ENCODE measurements around the gene ATP6V1C2.
"Not testable (repeated sequence)": the region's sequence is repeated elsewhere in the genome, so short reads cannot be mapped to it uniquely, and the experiment has no call there.

Gene ATP6V1C2

GRCh38 chr2:10768063-10768507 lies 46.7 kb downstream of the ATP6V1C2 start:
- DNase-seq (ENCODE audit: low read depth, low spot score), result no peak

- no peak for DNase-seq (ENCODE audit: low read depth, low spot score)
Observed at GRCh38 chr2:10770956-10771750, 49.7 kb downstream of the ATP6V1C2 start.

- no peak for DNase-seq (ENCODE audit: low read depth, low spot score)
Observed at GRCh38 chr2:10771786-10772185, 50.4 kb downstream of the ATP6V1C2 start.

GRCh38 chr2:10772201-10772867 lies 50.9 kb downstream of the ATP6V1C2 start:
- DNase-seq (ENCODE audit: low read depth, low spot score), result no peak

- DNase-seq (ENCODE audit: low read depth, low spot score), result no peak
Observed at GRCh38 chr2:10772868-10773215, 51.4 kb downstream of the ATP6V1C2 start.

GRCh38 chr2:10773821-10774341 lies 52.5 kb downstream of the ATP6V1C2 start:
- no peak for DNase-seq (ENCODE audit: low read depth, low spot score)

- no peak for DNase-seq (ENCODE audit: low read depth, low spot score)
Observed at GRCh38 chr2:10774394-10774793, 53.0 kb downstream of the ATP6V1C2 start.

GRCh38 chr2:10775021-10775780 lies 53.8 kb downstream of the ATP6V1C2 start:
- no peak for DNase-seq (ENCODE audit: low read depth, low spot score)

GRCh38 chr2:10775831-10776230 lies 54.4 kb downstream of the ATP6V1C2 start:
- no peak for DNase-seq (ENCODE audit: low read depth, low spot score)

GRCh38 chr2:10776231-10776977 lies 55.0 kb downstream of the ATP6V1C2 start:
- no peak for DNase-seq (ENCODE audit: low read depth, low spot score)

- DNase-seq (ENCODE audit: low read depth, low spot score), result no peak
Observed at GRCh38 chr2:10777111-10777841, 55.8 kb downstream of the ATP6V1C2 start.

GRCh38 chr2:10777842-10778723 lies 56.7 kb downstream of the ATP6V1C2 start:
- no peak for DNase-seq (ENCODE audit: low read depth, low spot score)

- DNase-seq (ENCODE audit: low read depth, low spot score), result no peak
Observed at GRCh38 chr2:10778724-10779115, 57.3 kb downstream of the ATP6V1C2 start.

- no peak for DNase-seq (ENCODE audit: low read depth, low spot score)
Observed at GRCh38 chr2:10779776-10780490, 58.5 kb downstream of the ATP6V1C2 start.

GRCh38 chr2:10780491-10780820 lies 59.0 kb downstream of the ATP6V1C2 start:
- DNase-seq (ENCODE audit: low read depth, low spot score), result no peak

GRCh38 chr2:10780821-10781220 lies 59.4 kb downstream of the ATP6V1C2 start:
- not testable (repeated sequence) for DNase-seq (ENCODE audit: low read depth, low spot score)

GRCh38 chr2:10781746-10782145 lies 60.3 kb downstream of the ATP6V1C2 start:
- no peak for DNase-seq (ENCODE audit: low read depth, low spot score)

GRCh38 chr2:10783421-10783820 lies 62.0 kb downstream of the ATP6V1C2 start:
- no peak for DNase-seq (ENCODE audit: low read depth, low spot score)

- DNase-seq (ENCODE audit: low read depth, low spot score), result no peak
Observed at GRCh38 chr2:10784719-10785118, 63.3 kb downstream of the ATP6V1C2 start.
